HPDE6-E6E7 (cell line): ENCODE results near the gene TPSD1.

Experiments
- DNase-seq: peaks from one replicate; pipeline ENCODE4 v3.0.0; 2011; ENCODE audit warnings: missing footprints; ENCODE audit errors: extremely low spot score

The TPSD1 gene

DNA sequence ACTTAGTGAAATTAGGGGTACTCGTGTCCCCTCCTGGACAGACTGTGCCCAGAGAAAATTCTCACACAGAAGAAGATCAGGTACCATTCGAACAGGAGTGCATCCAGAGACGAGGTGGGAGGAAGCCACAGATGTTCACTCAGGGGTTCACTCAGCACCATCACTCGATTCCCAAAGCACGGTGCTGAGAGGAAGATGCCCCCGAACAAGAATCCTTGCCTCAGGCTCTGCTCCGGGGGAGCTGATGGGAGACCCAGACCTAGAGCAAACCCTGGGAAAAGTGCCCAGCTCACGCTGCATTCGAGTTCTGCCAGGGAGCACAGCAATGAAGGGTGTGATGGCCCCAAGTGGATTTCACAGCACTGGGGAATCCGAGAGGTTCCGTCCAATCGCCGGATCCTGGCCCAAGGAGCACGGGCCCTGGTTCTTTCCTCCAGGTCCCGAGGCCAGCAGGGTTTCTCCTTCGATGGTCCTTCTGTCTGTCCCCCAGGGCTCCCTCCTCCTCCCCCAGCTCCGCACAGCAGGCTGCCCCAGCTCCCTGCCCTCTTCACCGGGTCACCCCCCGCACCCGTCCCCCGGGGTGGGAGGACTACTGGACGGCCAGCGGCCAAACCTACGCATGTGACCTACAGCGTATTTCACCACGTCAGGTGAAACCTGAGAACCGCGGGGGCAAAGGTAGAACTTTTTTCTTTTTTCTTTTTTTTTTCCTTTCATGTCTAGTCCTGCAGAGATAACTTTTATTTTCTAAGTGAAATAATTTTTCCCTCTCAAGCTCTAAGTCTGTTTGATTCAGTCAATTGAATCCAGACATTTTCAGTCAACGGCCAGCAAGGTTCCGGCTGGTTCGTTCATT, 43.4 kb downstream of the TPSD1 start:
- DNase-seq, result no peak

GRCh38 chr16:1299868-1300203, 44.0 kb downstream of the TPSD1 start:
- no peak for DNase-seq

DNA sequence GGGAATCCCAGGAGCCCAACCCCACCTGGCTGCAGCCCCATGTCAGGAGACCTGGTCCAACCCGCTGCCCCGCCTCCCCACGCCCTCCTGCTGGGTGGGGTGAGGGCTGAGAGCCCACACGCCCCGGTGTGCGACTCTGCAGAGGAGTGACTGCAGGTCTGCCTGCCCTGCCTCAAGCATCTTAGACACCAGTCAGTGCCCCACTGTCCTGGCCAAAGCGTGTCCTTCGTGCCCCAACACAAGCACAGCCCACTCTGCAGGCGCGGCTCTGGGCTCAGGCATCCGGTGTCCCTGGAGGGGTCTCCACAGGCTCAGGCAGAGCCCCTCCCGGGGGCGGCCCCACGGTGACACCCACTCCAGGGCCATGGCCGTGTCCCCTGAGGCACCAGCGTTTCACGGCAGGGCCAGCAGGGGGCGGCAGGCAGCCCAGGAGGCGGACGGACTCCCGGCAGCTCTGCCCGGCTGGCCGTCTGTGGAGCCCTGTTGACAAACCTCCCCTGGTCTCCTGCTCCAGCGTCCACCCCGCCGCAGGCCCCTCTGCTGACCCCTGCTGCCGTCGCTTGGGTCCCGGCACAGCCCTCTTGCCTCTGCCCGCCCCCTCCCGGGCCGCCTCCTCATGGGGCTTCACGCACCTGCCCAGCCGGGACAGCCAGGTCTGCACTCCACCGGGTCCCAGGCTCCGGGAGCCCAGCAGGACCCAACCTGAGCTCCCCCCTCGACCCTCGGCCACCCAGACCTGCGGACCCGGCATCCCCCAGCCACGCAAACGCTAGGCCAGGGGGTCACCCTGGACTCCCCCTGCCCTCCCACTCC, 45.0 kb downstream of the TPSD1 start:
- DNase-seq, result no peak

DNA sequence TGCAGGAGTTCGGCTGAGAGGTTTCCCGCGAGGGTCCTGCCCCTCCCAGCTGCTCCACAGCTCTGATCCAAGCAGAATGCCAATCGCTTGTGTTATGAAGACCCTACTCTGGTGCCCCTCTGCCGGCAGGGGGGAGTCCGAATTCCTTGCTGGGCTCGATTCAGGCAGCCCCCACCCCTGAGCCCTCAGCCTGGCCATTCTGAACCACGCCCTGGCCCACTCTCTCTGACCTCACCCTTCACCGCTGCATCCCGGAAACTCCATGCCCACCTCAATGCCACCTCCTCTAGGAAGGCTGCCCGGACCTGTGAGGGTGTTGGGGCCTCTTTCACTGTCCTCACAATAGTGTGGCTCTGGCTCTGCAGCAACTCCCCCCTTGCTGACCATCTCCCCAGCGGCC, 45.7 kb downstream of the TPSD1 start:
- no peak for DNase-seq

GRCh38 chr16:1305823-1306222, 50.0 kb downstream of the TPSD1 start:
- DNase-seq, result no peak

DNA sequence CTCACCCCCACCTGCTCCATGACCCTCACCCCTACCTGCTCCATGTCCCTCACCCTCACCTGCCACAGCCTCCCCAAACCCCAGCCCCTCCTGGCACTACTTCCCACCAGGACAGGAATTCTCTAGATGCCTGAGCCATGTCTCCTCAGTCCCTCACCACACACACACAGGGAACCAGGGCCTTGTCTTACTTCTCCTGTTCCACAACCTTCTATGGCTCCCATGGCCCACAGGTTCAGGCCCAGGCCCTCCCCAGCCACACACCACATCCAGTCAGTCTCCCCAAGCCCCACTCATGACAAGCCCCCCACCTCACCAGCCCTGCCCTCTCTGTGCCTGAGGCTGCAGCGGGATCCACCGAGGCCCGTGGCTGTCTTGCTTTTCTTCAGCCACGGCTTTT, 50.5 kb downstream of the TPSD1 start:
- no peak for DNase-seq

- peak; percentile 49 for DNase-seq
Measured at GRCh38 chr16:1308036-1308976, 52.4 kb downstream of the TPSD1 start.
